Psoas muscle (tissue), 8 donors: Measurements from ENCODE around the gene RBMS3. TPM values are rescaled to one million over a fixed set of nuclear protein-coding genes. Genes with fewer than 3 reads are reported as not detected.

Source experiments
- ATAC-seq, 4 donors: fragments of 200-7000 bp; cut with Tn5 transposase; one replicate each; pipeline ENCODE4 v1.9.1; 2020; ENCODE audit warnings: moderate library complexity in 3 of 4, mild to moderate bottlenecking in 2 of 4
- DNase-seq, 2 donors: peaks; one replicate each; pipeline ENCODE4 v3.0.0-alpha.2; 2020
- H3K27ac ChIP-seq: fragments of 200-600 bp; one replicate; pipeline ENCODE4 v1.8.0; 2022
- H3K27me3 ChIP-seq, 3 donors: fragments of 200-600 bp in 1 of 3; one replicate each; pipeline versions ENCODE4 v1.6.1 to v1.8.0; 2013 to 2022; ENCODE audit warnings: low read length in 2 of 3, mild to moderate bottlenecking in 2 of 3, moderate library complexity in 1 of 3; ENCODE audit not compliant: insufficient read depth in 3 of 3
- H3K36me3 ChIP-seq, 2 donors: fragments of 200-600 bp in 1 of 2; one replicate each; pipeline versions ENCODE4 v1.6.1 to v1.8.0; 2013 to 2022; ENCODE audit warnings: low read depth in 1 of 2, mild to moderate bottlenecking in 1 of 2, moderate library complexity in 1 of 2; ENCODE audit not compliant: insufficient read depth in 1 of 2
- H3K4me1 ChIP-seq: fragments of 200-600 bp; one replicate; pipeline ENCODE4 v1.8.0; 2022
- H3K4me3 ChIP-seq: fragments of 200-600 bp; one replicate; pipeline ENCODE4 v1.8.0; 2022; ENCODE audit warnings: mild to moderate bottlenecking
- H3K9me3 ChIP-seq: fragments of 200-600 bp; one replicate; pipeline ENCODE4 v1.8.0; 2022
- WGBS, 3 donors: extraction: QIAGEN DNeasy Blood & Tissue Kit; methylation state at CpG; one replicate each; pipeline versions ENCODE4 v1.1.6 to v1.1.7; 2013; 5-methylcytosine and 5-hydroxymethylcytosine counted together
- intact Hi-C, 2 donors: fragments of 100-400 bp; cut with DNase I; formaldehyde crosslinking; loops; one replicate each; pipeline versions ENCODE4 v1.11.0 to v1.14.2; 2022
- polyA plus RNA-seq, 3 donors: library from polyadenylated mRNA; stranded (reverse); fragments of 200-250 nt; gene quantifications; one replicate each; pipeline ENCODE4 v1.2.3, GENCODE V29; 2013
- total RNA-seq, 4 donors: library from RNA; stranded (reverse); fragmentation: NEBNext Ultra II Directional in 2 of 4; extraction: Animal tissue kit (Norgen Biotek cat#: 25700) in 2 of 4; gene quantifications; one replicate each; pipeline versions ENCODE4 v1.2.1 to v1.2.4, GENCODE V29; 2021 to 2023
- TF ChIP-seq, protein P1 (sequence below): fragments of 200-600 bp; IDR thresholded peaks from one replicate; pipeline ENCODE4 v1.8.0; 2022; ENCODE audit warnings: antibody characterized with exemption
- donor health status: healthy with polysubstance abuse.
- donor health status: DM: no; HTN: no; CAD: no; lungs with moderate emphysema.
- donor health status: Bipolar disorder and iron deficiency.
- donor health status: healthy.
- donor health status: DM: yes; HTN: yes; CAD: no.
- donor health status: DM: no; HTN: no; CAD: no.
- donor health status: DM: no; HTN: no; CAD: no.
- donor health status: DM: yes; HTN: yes; CAD: no.

RBMS3 gene
- total and polyA plus RNA-seq, 7 donors = 3.8 to 34.5 (median 23.5) TPM

DNA sequence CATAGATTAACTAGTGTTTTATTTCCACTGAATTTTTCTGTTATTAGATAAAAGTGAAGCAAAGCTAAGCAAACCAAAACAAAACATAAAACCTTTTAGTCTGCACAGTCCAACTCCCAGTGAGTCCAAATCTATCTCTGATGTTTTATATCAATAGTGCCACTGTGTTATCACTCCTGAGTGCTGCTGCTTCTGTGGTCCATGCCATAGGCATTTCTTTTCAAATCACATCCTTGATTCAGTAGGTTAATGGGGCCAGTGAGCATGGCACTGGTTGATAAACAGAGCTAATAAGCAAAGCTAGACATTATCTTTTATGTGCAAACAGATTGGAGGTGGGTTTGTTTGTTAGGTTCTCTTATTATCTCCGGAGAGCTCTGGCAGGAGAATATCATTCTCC lies 30.0 kb downstream of the RBMS3 start:
- no peak for ATAC-seq

DNA sequence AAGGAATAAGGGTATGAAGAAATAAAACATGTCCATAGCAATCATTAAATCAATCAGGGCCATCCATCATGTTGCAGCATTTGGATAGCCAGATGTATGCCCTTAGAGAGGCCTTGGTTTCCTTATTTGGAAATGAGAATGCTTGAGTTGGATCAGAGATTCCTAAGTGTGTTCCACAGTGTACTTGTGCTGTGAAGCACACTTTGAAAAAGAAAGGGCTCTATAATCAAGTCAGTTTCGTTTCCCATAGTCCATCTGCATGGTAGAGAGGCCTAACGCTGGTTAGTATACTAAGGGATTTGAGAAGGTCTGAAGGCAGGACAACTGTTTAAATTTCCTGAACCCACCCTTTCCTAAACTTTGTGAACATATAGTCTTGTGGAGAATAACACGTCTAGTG lies 30.9 kb downstream of the RBMS3 start:
- DNase-seq = no peak
- ATAC-seq = no peak
- H3K9me3 ChIP-seq = no peaks in the 10 kb centered on the region
- WGBS, 3 donors = 72 to 90% (median 80%) methylated on average over 3 of the region's 3 CpGs
- TF ChIP-seq, protein P1, sequence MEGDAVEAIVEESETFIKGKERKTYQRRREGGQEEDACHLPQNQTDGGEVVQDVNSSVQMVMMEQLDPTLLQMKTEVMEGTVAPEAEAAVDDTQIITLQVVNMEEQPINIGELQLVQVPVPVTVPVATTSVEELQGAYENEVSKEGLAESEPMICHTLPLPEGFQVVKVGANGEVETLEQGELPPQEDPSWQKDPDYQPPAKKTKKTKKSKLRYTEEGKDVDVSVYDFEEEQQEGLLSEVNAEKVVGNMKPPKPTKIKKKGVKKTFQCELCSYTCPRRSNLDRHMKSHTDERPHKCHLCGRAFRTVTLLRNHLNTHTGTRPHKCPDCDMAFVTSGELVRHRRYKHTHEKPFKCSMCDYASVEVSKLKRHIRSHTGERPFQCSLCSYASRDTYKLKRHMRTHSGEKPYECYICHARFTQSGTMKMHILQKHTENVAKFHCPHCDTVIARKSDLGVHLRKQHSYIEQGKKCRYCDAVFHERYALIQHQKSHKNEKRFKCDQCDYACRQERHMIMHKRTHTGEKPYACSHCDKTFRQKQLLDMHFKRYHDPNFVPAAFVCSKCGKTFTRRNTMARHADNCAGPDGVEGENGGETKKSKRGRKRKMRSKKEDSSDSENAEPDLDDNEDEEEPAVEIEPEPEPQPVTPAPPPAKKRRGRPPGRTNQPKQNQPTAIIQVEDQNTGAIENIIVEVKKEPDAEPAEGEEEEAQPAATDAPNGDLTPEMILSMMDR = no peak
- H3K27ac ChIP-seq = no peak overlapping the region
- H3K4me3 ChIP-seq = no peak overlapping the region
- peaks cover 47% of the 10 kb centered on the region for H3K4me1 ChIP-seq
- no peaks in the 10 kb centered on the region for H3K36me3 ChIP-seq
- H3K27me3 ChIP-seq = no peaks in the 10 kb centered on the region
- intact Hi-C loops = no loop called here

More for the DNA sequence above, 30.0 kb downstream of the RBMS3 start:
- Histone ChIP-seq H3K36me3 (no peaks in the 10 kb centered on the region), H3K4me1 (peaks cover 49% of the 10 kb centered on the region), H3K27me3 (no peaks in the 10 kb centered on the region), H3K4me3 (no peak overlapping the region), H3K27ac (no peak overlapping the region), H3K9me3 (no peaks in the 10 kb centered on the region)
- no peak for DNase-seq
- WGBS, 3 donors = 89 to 97% (median 96%) methylated on average over 1 of the region's 1 CpG
- intact Hi-C loops = no loop called here
- TF ChIP-seq, protein P1 = no peak

DNA sequence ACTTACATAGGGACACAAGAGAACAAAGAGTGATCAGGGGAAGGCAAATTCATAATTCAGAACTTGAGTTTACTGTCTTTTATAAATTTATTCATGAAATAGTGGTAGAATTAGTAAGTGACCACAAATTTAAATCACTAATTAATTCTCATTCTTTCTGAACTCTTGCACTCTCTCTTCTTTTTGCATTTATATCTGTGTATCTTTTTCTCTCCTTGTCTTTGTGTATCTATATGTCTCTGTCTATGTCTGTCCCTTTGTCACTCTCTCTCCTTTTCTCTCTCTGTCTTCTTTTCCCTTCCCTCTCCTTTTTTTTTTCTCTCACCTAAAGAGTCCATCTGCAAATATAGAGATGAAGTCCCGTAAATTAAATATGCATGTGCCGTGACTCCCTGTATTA lies 31.5 kb downstream of the RBMS3 start:
- Histone ChIP-seq H3K27me3 (no peaks in the 10 kb centered on the region), H3K9me3 (no peaks in the 10 kb centered on the region), H3K27ac (no peak overlapping the region), H3K4me3 (no peak overlapping the region), H3K36me3 (no peaks in the 10 kb centered on the region), H3K4me1 (peaks cover 43% of the 10 kb centered on the region)
- intact Hi-C loops = no loop called here
- DNase-seq (no peak), ATAC-seq (no peak)
- TF ChIP-seq, protein P1 = no peak
- WGBS, 3 donors = 85 to 94% (median 88%) methylated on average over 2 of the region's 2 CpGs

DNA sequence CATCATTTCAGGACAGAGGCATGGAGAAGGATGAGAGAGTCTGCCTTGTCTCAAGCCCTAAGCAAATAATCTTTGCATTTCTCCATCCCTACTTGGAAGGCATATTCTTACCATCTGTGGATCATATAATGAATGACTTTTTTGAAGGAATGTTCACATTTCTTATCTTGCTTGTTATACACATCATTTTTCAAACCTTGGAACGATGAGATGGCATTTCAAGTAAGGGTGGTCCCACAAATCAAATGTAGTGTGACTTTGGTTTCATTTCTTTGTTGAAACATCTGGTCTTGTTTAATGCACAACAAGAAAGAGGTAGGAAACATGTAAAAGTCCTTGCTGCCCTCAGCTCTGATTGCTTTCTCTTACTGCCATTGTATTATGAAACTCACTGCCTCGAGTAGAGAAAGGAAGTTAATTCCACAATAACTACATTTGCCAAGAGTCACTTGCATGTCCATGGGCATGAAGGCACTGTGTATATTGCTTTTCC lies 32.1 kb downstream of the RBMS3 start:
- intact Hi-C loops = no loop called here
- peak overlapping the region; percentile 25 for H3K27ac ChIP-seq
- no peak for DNase-seq
- TF ChIP-seq, protein P1 = no peak
- no peak for ATAC-seq
- WGBS, 3 donors = 30 to 36% (median 30%) methylated on average over 2 of the region's 2 CpGs
- H3K4me3 ChIP-seq = no peak overlapping the region
- no peaks in the 10 kb centered on the region for H3K36me3 ChIP-seq
- no peaks in the 10 kb centered on the region for H3K27me3 ChIP-seq
- H3K9me3 ChIP-seq = no peaks in the 10 kb centered on the region
- H3K4me1 ChIP-seq = peaks cover 43% of the 10 kb centered on the region
